ENCODE measurements around the gene ZFHX3.

Gene ZFHX3

GRCh38 chr16:72974142-72974769, 73.7 kb downstream of the ZFHX3 start:
- no peak for DNase-seq (ENCODE audit: low read depth)

GRCh38 chr16:72972878-72973571, 74.9 kb downstream of the ZFHX3 start:
- DNase-seq (ENCODE audit: low read depth): no peak

- no peak for DNase-seq (ENCODE audit: low read depth)
These were observed 76.6 kb downstream of the ZFHX3 start for GRCh38 chr16:72971370-72971769.

GRCh38 chr16:72970656-72971055, 77.3 kb downstream of the ZFHX3 start:
- DNase-seq (ENCODE audit: low read depth): no peak

DNA sequence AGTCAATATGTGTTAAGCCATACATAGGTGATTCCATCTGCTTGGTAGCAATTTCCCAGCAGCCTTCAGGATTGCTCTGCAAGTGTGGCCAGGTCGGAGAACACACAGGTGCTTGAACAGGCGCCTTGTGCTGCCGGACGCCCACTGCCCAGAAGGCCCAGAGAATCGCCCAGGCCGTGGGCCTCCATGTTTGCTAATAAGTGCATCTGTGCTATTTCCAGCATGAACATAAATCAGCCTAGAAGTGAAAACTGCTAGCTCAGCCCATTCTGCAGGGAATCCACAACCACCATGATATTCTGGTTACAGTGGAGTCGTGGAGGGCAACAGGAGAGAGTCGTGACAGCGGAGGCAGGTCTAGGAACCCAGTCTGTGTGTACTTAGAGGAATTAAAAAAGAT, 78.1 kb downstream of the ZFHX3 start:
- no peak for DNase-seq (ENCODE audit: low read depth)

- no peak for DNase-seq (ENCODE audit: low read depth)
These were observed 78.8 kb downstream of the ZFHX3 start for GRCh38 chr16:72969146-72969545.

DNA sequence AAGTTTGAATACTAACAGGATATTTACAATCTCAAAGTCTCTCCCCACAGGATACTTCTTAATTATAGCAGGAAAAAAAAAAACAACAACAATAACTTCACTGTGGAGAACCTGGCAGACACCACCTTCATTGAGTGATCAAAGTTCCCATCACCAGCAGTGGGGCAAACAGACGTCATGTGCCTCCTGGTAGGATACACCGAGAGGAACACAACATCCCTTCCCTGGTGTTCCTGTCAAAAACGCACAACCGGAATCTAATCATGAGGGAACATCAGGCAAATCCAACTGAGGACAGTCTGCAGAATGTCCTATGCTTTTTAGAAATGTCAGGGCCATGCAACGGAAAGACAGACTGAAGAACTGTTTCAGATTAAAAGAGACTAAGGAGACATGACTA, 80.0 kb downstream of the ZFHX3 start:
- no peak for DNase-seq (ENCODE audit: low read depth)

DNA sequence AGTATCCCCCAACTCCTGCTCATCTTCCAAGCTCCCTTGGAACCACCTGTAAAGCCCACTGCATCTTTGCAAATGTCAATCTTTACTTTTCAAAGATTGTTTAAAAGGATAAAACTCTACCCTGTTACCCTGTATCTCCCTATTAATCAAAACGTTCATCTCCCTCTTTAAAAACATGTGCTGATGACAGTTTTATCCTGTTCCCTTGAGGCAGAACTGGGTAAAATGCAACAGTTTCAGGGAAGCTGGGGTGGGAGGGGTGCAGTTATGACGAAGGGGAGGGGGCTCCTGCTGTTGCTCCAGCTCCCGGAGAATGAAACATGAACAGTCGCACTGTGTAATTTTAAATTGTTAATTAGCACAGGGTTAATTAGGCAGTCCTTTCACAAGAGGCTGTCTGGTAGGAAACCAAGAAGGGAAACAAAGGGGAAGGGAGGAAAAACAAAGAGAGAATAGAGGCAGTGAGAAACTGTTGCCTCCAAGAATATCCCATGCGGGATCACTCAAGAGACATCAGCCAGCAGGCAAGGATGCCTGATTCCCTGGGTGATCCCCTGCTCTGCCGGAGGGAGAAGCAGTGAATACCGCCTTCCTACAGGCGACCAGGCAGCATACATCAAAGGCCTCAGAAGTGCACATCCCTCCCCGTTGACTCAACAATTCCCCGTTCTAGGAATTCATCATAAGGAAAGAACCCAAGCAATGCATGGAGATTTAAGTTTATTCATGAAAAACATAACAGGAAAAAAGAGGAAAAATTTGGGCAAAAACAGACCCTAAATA, 84.2 kb downstream of the ZFHX3 start:
- no peak for DNase-seq (ENCODE audit: low read depth)

DNA sequence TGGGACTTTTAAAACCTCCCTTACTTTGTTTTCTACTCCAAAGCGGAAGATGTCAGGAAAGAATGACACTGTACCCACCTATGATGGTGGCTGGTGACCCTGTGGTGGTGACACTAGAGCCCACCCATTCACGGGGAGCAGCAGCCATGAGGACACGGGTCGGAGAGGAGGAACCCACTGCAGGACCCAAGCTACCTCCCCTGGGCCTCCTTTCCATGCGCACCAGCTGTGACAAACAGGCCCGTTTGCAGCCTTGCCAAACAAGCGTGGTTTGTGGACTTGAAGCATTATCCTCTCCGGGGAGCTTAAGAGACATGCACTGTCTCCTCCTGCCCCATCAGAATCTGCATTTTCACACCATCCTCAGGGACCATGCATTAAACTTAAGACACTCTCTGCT, 85.6 kb downstream of the ZFHX3 start:
- no peak for DNase-seq (ENCODE audit: low read depth)

DNA sequence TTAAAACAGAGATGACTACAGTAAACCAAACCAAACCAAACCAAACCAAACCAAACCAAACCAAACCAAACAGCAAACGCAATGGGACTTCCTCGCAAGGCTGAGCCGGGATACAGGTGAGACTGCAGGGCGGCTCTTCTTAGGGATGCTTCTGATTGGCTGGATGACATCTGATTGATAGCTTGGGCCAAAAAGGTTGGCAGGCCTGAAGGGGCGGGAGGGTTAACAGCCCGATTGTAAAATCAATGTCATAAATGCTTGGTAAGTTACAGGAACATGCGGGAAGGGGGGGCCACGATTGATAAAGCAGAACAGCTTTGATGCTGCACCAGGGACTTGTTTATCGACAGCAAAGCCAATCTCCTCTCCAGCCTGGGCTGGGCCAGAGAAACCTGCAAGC, 86.1 kb downstream of the ZFHX3 start:
- no peak for DNase-seq (ENCODE audit: low read depth)

DNA sequence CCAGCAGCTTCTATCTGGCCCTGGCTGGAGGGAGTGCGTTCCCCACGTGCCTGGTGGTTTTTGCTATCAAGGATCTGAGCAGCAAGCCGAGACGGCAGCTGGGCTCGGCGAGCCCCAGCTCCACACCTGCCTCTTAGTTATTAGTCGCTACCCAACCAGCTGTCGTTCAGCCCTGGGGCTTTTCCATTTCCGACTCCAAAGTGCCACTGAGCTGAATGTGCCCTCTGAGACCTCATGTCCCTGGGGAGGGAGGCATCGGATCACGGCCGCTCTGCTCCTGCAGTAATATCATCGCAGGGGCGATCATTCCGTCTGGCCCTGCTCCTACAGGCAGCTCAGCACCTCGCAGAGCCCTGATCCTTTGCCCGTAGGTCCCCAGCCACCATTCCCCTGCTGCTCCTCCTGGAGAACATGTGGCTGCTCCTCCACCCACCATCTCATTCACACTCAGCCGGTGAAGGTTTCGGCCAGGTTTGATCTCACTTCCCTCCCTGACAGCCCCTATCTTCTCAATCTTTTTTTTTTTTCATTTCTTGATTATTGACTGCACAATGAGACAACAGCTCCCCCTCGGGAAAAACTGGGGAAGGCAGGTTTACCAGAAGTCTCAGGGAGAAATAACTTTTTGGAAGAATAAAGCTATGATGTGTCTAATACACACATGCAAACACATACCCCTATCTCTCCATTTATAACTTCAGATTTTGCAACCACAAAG, 86.7 kb downstream of the ZFHX3 start:
- DNase-seq (ENCODE audit: low read depth): no peak

GRCh38 chr16:72960101-72960500, 87.8 kb downstream of the ZFHX3 start:
- no peak for DNase-seq (ENCODE audit: low read depth)

DNA sequence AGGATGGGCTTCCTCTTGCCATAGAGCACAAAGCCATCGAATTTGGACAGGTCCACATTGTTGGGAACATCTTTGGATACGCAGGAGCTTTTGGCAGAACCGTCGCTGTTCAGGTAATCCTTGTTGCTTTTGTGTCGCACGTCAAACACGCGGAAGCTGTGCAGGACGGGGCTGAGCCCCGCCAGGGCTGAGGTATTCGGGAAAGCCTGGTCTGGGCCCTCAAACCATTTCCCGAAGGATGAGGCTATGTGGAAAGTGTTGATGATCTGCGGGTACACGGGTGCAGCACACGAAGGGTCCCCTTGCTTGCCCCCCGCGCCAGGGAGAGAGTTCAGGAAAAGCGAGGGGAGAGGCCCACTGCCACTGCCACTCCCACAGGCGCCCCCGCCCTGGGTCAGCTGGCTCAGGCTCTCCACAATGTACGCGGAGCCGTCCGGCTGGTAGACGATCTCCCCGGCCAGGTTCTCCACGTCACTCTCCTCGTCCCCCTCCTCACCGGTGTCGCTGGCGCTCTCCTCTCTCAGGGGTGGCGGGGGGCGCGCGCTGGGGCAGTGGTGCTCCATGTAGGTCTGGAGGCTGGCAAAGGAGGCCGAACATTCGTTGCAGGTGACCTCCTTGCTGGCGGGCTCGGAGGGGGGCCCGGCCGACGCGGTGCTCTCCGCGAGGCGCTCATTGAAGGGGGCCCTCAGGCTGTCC, 88.5 kb downstream of the ZFHX3 start:
- DNase-seq (ENCODE audit: low read depth): no peak

- DNase-seq (ENCODE audit: low read depth): no peak
These were observed 89.3 kb downstream of the ZFHX3 start for GRCh38 chr16:72958522-72959076.

- no peak for DNase-seq (ENCODE audit: low read depth)
These were observed 90.3 kb downstream of the ZFHX3 start for GRCh38 chr16:72957303-72958277.

- DNase-seq (ENCODE audit: low read depth): no peak
These were observed 91.5 kb downstream of the ZFHX3 start for GRCh38 chr16:72956124-72957064.

- DNase-seq (ENCODE audit: low read depth): no peak
These were observed 95.1 kb downstream of the ZFHX3 start for GRCh38 chr16:72952811-72953271.

DNA sequence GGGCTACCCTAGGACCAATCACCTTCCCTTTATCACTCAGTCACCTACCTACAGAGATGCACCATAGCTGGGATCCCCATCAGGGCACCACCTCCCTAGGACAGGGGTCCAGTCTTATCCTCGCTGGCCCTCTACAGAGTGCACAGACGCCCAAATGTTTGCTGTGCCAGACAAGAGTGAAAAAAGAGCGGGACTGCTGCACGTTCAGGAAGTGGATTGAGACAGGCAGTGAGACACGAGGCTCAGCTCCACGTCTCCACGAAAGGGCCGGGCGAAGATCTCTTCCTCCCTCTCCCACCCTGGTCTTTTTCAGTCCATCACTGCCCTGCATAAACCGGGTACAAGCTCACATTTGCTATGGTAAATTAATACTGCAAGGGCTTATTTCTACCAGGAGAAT, 95.5 kb downstream of the ZFHX3 start:
- no peak for DNase-seq (ENCODE audit: low read depth)

DNA sequence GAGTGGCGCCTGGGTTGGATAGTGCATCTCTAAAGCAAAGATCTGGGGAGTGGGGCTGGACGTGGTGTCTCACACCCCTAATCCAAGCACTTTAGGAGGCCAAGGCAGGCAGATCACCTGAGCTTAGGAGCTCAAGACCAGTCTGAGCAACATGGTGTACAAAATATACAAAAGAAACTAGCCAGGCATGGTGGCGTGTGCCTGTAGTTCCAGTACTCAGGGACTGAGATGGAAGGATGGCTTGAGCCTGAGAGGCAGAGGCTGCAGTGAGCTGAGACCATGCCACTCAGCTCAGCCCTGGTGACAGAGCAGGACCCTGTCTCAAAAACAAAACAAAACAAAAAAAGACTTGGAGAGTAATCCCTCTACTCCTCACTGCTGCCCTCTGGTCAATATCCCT, 96.0 kb downstream of the ZFHX3 start:
- no peak for DNase-seq (ENCODE audit: low read depth)
